ENCODE results near the gene RIN2.

The RIN2 gene

DNA sequence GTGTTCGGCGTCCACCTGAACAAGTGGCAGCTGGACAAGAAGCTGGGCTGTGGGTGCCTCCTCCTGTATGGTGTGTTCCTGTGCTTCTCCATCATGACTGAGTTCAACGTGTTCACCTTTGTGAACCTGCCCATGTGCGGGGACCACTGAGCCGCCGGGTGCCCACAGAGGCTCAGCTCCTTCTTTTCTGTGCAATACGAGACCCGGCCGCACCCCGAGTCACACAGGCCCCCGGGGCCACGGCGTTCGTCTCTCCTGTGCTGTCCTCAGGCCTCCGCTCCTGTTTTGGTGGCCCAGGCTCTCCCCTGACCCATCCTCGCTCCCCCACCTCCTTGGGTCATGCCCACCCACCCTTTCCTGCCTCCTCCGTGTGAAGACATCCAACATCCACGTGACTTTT is 37.1 kb upstream of the RIN2 start:
- DNase-seq (ENCODE audit: low read depth, low spot score), result no peak
- H3K27me3 ChIP-seq (ENCODE audit: control insufficient read depth, insufficient read depth, low read length), result no peaks in the 10 kb centered on the region
- H3K27ac ChIP-seq (ENCODE audit: low read length), result no peak overlapping the region
- H3K4me1 ChIP-seq (ENCODE audit: control insufficient read depth, insufficient read depth, low read length), result no peaks in the 10 kb centered on the region
- H3K36me3 ChIP-seq (ENCODE audit: control insufficient read depth, insufficient read depth, low read length), result no peaks in the 10 kb centered on the region
- H3K4me3 ChIP-seq (ENCODE audit: low read length), result no peak overlapping the region
- no CpG with 5 or more reads among the region's 18 CpGs for WGBS (ENCODE audit: insufficient coverage, insufficient read length)
- peaks cover 2% of the 10 kb centered on the region; the same call in 1 of the 2 replicates for H3K9me3 ChIP-seq (ENCODE audit: control insufficient read depth, insufficient read depth, low read length)

DNA sequence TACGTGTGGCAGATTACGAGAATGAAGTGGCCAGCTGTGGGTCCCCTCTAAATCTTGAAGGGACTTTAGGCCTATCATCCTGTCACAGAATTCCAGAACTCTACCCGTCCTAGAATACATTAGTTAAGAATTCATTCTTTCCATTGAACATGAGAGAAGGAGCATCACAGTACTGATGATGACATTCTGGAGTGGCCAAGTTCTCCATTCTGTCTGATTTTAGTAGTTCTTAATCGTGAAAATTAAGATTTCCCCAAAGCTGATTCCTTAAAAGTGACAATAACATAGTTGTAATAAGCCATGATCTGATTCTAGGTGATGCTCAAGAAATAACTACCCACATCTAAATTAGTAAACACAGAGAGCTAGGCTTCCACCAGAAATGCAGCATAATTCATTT is 35.0 kb upstream of the RIN2 start:
- WGBS (ENCODE audit: insufficient coverage, insufficient read length), result no CpG with 5 or more reads among the region's 4 CpGs
- H3K27ac ChIP-seq (ENCODE audit: low read length), result no peak overlapping the region
- H3K27me3 ChIP-seq (ENCODE audit: control insufficient read depth, insufficient read depth, low read length), result no peaks in the 10 kb centered on the region
- no peak overlapping the region for H3K4me3 ChIP-seq (ENCODE audit: low read length)
- no peaks in the 10 kb centered on the region for H3K36me3 ChIP-seq (ENCODE audit: control insufficient read depth, insufficient read depth, low read length)
- DNase-seq (ENCODE audit: low read depth, low spot score), result no peak
- no peaks in the 10 kb centered on the region for H3K9me3 ChIP-seq (ENCODE audit: control insufficient read depth, insufficient read depth, low read length)
- H3K4me1 ChIP-seq (ENCODE audit: control insufficient read depth, insufficient read depth, low read length), result no peaks in the 10 kb centered on the region

DNA sequence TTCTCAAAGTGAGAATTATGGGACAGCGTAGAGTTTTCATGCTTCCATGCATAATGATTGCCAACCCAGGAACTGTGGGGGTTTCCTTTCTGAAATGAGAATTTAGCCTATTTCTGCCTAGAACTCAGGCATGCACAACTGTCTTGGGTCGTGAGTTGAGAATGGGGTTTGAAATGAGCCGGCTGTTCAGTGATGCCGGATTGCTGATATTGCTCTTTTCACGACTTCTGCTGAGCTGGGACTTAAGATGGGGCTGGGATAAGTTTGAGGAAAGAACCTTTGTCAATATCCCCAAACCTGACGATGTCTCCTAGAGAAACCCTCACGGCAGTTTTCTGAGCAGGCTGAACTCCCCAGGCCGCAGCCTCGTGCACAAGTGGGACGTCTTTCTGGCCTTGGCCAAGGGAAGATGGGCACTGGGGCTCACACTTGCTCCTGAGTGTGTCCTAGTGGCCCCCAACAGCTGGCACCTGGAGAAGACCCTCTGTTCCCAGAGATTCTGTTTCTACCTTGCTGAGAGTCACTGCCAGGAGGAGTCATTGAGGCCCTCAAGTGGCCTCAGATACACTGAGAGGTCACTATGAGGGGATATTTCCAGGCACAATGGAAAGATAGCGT is 34.1 kb upstream of the RIN2 start:
- WGBS (ENCODE audit: insufficient coverage, insufficient read length), result no CpG with 5 or more reads among the region's 11 CpGs

DNA sequence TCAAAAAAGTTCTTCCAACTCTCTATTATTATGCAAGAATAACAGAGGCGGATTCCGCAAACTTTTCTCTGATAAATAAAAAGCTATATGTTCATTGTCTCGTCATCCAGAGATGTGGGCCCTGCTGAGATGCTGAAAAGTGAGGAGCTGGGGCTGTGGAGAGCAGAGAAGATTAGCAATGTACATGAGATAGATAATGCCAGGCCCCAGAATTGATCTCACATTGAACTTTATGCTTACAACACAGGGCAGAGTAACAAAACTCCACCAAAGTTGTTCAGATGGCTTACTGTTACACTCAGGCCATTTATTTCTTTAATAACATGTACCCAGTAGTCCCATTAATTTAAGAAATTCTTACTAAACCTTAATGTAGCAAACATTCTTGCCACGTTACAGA is 32.7 kb upstream of the RIN2 start:
- WGBS (ENCODE audit: insufficient coverage, insufficient read length), result no CpG with 5 or more reads among the region's 4 CpGs
- Histone ChIP-seq H3K36me3 (ENCODE audit: control insufficient read depth, insufficient read depth, low read length) (no peaks in the 10 kb centered on the region), H3K4me1 (ENCODE audit: control insufficient read depth, insufficient read depth, low read length) (no peaks in the 10 kb centered on the region), H3K27me3 (ENCODE audit: control insufficient read depth, insufficient read depth, low read length) (no peaks in the 10 kb centered on the region), H3K4me3 (ENCODE audit: low read length) (no peak overlapping the region), H3K9me3 (ENCODE audit: control insufficient read depth, insufficient read depth, low read length) (no peaks in the 10 kb centered on the region), H3K27ac (ENCODE audit: low read length) (no peak overlapping the region)
- no peak for DNase-seq (ENCODE audit: low read depth, low spot score)

More for the DNA sequence above, 34.1 kb upstream of the RIN2 start:
- Histone ChIP-seq H3K4me1 (ENCODE audit: control insufficient read depth, insufficient read depth, low read length) (no peaks in the 10 kb centered on the region), H3K27ac (ENCODE audit: low read length) (no peak overlapping the region), H3K27me3 (ENCODE audit: control insufficient read depth, insufficient read depth, low read length) (no peaks in the 10 kb centered on the region), H3K9me3 (ENCODE audit: control insufficient read depth, insufficient read depth, low read length) (no peaks in the 10 kb centered on the region), H3K36me3 (ENCODE audit: control insufficient read depth, insufficient read depth, low read length) (no peaks in the 10 kb centered on the region), H3K4me3 (ENCODE audit: low read length) (no peak overlapping the region)
- no peak for DNase-seq (ENCODE audit: low read depth, low spot score)

DNA sequence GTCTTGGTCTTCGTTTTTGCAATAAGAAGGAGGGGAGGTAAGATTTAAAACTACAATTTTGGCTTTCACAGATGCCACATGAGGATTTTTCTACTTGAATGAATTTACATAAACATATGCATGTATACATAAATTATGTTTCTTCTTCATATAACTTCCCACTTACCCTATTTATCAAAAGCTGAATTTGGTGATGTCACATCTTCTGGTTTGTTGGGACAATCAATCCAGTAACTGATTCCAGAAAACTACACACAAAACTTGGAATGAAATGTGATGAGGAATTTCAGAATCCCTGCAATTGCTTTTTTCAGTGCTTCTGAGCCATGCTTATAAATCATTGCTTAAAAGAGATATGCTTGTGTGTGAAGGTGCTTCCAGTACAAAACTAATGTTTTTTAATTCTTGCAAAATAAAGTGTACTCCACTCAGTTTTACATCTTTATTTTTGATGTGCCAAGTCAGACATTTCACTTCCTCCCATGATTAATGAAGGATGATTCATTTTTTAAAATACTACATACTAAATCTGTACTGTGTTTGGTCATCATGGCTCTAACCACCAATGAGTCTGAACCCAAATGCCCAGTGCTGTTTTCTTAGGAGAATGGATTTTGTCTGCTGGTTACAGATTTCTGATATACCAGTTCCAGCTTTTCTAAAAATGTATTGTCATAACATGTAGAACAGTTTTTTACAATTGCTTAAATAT is 32.1 kb upstream of the RIN2 start:
- DNase-seq (ENCODE audit: low read depth, low spot score), result no peak
- Histone ChIP-seq H3K9me3 (ENCODE audit: control insufficient read depth, insufficient read depth, low read length) (no peaks in the 10 kb centered on the region), H3K4me3 (ENCODE audit: low read length) (no peak overlapping the region), H3K36me3 (ENCODE audit: control insufficient read depth, insufficient read depth, low read length) (no peaks in the 10 kb centered on the region), H3K4me1 (ENCODE audit: control insufficient read depth, insufficient read depth, low read length) (no peaks in the 10 kb centered on the region), H3K27ac (ENCODE audit: low read length) (no peak overlapping the region), H3K27me3 (ENCODE audit: control insufficient read depth, insufficient read depth, low read length) (no peaks in the 10 kb centered on the region)
- WGBS (ENCODE audit: insufficient coverage, insufficient read length), result no CpG with 5 or more reads among the region's 1 CpG

DNA sequence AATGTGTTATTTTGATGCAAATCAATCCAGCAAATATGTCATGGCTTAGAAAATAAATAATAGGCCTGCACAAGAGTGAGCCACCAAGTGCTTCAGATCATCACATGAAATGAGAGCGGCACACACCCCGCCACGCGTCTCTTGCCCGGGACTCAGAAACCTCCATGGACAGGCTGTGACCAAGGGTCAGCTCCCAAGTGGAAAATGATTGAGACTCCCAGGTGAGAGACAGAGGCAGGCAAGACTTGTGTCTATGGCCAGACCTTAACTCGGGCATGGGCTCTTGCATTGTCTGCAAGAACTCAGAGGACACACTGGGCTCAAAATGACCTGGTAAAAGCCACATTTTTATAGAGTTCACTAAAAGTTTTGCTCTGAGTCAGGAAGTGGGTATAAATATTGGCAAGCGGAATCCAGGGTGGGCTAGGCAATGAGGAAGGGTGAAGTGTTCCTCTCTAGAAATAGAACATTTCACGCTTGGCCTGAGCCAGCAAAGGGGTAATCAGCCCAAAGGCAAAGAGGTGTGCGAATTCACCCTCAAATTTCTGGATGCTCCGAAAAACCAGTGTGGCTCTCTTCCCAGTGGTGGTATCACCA is 30.7 kb upstream of the RIN2 start:
- no peak for DNase-seq (ENCODE audit: low read depth, low spot score)
- H3K9me3 ChIP-seq (ENCODE audit: control insufficient read depth, insufficient read depth, low read length), result no peaks in the 10 kb centered on the region
- no peak overlapping the region for H3K27ac ChIP-seq (ENCODE audit: low read length)
- H3K4me3 ChIP-seq (ENCODE audit: low read length), result no peak overlapping the region
- no CpG with 5 or more reads among the region's 10 CpGs for WGBS (ENCODE audit: insufficient coverage, insufficient read length)
- H3K36me3 ChIP-seq (ENCODE audit: control insufficient read depth, insufficient read depth, low read length), result no peaks in the 10 kb centered on the region
- no peaks in the 10 kb centered on the region for H3K4me1 ChIP-seq (ENCODE audit: control insufficient read depth, insufficient read depth, low read length)
- H3K27me3 ChIP-seq (ENCODE audit: control insufficient read depth, insufficient read depth, low read length), result no peaks in the 10 kb centered on the region

DNA sequence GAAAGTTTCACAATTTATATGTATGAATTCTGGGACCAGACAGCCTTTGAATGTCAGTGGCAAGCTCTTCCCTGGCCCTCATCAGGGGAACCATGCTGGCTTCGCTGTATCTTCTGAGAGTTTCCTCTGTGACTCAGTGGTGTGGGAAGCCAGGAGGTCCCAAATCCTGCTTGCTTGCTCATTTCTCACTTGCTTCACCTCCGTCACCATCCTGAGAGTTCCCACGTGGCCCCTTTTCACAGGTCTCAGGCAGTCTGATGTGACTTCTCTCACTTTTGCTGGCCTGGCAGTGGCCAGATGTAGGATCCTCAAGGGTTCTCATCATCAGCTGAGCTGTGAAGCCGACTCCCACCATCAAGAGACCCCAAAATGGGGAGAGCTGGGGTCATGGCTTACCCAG is 28.4 kb upstream of the RIN2 start:
- DNase-seq (ENCODE audit: low read depth, low spot score), result no peak
- Histone ChIP-seq H3K27ac (ENCODE audit: low read length) (no peak overlapping the region), H3K27me3 (ENCODE audit: control insufficient read depth, insufficient read depth, low read length) (no peaks in the 10 kb centered on the region), H3K4me1 (ENCODE audit: control insufficient read depth, insufficient read depth, low read length) (no peaks in the 10 kb centered on the region), H3K4me3 (ENCODE audit: low read length) (no peak overlapping the region), H3K9me3 (ENCODE audit: control insufficient read depth, insufficient read depth, low read length) (no peaks in the 10 kb centered on the region), H3K36me3 (ENCODE audit: control insufficient read depth, insufficient read depth, low read length) (no peaks in the 10 kb centered on the region)
- no CpG with 5 or more reads among the region's 4 CpGs for WGBS (ENCODE audit: insufficient coverage, insufficient read length)

DNA sequence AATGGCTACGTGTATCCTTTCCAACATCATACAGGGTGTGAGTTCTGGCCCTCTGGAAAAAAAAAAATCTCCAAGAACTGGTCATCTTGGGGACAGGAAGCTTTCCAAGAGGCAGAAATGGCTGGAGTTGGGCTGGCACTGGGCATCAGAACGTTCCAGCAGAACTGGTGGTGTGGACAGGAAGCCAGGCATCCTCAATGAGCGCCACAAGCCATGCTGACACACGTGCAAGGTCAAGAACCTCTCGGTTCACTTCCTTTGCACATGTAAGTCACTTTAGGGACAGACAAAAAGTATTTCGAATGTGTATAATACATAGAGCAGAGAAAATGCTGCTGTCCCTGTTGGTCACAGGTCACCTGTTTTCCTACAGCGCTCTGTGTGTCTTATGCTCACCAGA is 27.4 kb upstream of the RIN2 start:
- H3K27ac ChIP-seq (ENCODE audit: low read length), result no peak overlapping the region
- WGBS (ENCODE audit: insufficient coverage, insufficient read length), result no CpG with 5 or more reads among the region's 7 CpGs
- H3K27me3 ChIP-seq (ENCODE audit: control insufficient read depth, insufficient read depth, low read length), result no peaks in the 10 kb centered on the region
- H3K9me3 ChIP-seq (ENCODE audit: control insufficient read depth, insufficient read depth, low read length), result no peaks in the 10 kb centered on the region
- DNase-seq (ENCODE audit: low read depth, low spot score), result no peak
- no peaks in the 10 kb centered on the region for H3K4me1 ChIP-seq (ENCODE audit: control insufficient read depth, insufficient read depth, low read length)
- no peaks in the 10 kb centered on the region for H3K36me3 ChIP-seq (ENCODE audit: control insufficient read depth, insufficient read depth, low read length)
- no peak overlapping the region for H3K4me3 ChIP-seq (ENCODE audit: low read length)

DNA sequence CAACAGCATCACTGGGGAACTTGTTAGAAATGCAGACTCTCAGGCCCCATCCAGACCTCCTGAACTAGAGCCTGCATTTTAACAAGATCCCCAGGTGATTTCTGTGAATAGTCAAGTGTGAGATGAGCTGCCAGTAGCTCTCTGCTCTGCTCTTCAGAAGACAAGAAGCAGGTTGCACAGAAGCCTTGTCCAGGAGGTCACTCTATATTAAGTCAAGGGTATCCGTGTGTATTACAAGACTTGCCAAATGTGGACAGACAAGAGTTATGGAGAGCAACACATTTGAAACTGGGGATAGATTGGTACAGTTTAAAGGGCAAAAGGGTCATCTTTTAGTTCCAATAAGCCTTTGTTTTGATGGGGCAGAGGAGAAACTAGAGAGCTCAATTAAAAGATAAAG is 23.2 kb upstream of the RIN2 start:
- Histone ChIP-seq H3K9me3 (ENCODE audit: control insufficient read depth, insufficient read depth, low read length) (no peaks in the 10 kb centered on the region), H3K27ac (ENCODE audit: low read length) (no peak overlapping the region), H3K36me3 (ENCODE audit: control insufficient read depth, insufficient read depth, low read length) (no peaks in the 10 kb centered on the region), H3K4me1 (ENCODE audit: control insufficient read depth, insufficient read depth, low read length) (no peaks in the 10 kb centered on the region), H3K4me3 (ENCODE audit: low read length) (no peak overlapping the region), H3K27me3 (ENCODE audit: control insufficient read depth, insufficient read depth, low read length) (no peaks in the 10 kb centered on the region)
- no CpG with 5 or more reads among the region's 1 CpG for WGBS (ENCODE audit: insufficient coverage, insufficient read length)
- no peak for DNase-seq (ENCODE audit: low read depth, low spot score)

DNA sequence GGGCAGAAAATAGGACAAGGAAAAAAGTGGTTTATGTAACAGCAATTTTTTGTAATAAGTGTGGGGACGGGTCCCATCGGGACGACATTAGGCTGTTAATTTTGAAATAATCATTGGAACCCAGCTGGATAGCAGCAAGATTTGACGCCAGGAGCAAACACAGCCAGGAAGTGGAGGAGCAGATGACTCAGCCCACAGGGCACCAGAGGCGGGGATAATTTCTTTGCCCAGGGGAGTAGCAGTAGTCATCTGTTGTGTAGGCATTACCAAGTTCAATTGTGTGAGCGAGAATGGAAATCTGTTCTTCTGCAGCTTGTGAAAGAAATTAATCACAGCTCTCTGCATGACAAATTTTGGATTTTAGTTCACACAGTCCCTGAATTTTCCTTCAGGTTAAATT is 22.6 kb upstream of the RIN2 start:
- WGBS (ENCODE audit: insufficient coverage, insufficient read length), result no CpG with 5 or more reads among the region's 6 CpGs
- H3K4me1 ChIP-seq (ENCODE audit: control insufficient read depth, insufficient read depth, low read length), result no peaks in the 10 kb centered on the region
- no peaks in the 10 kb centered on the region for H3K9me3 ChIP-seq (ENCODE audit: control insufficient read depth, insufficient read depth, low read length)
- no peak overlapping the region for H3K4me3 ChIP-seq (ENCODE audit: low read length)
- no peak overlapping the region for H3K27ac ChIP-seq (ENCODE audit: low read length)
- no peak for DNase-seq (ENCODE audit: low read depth, low spot score)
- no peaks in the 10 kb centered on the region for H3K36me3 ChIP-seq (ENCODE audit: control insufficient read depth, insufficient read depth, low read length)
- H3K27me3 ChIP-seq (ENCODE audit: control insufficient read depth, insufficient read depth, low read length), result no peaks in the 10 kb centered on the region

DNA sequence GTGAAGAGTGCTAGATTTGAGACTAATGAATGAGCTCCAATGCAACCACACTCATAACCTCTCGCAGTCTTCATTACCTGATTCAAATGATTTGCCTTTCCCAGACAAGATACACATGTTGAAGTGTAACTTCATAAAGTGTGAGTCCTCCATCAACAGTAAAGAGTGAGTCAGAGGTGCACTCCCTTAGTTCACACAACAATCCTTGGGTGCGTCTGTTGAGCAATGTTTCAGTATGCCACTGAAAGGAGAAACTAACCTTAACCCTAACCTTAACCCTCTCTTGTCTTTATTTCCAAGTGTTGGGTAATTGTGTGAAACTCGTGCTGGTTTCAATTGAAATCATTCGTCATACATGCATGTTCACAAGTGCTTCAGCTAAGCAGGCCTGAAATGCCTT is 21.0 kb upstream of the RIN2 start:
- WGBS (ENCODE audit: insufficient coverage, insufficient read length), result no CpG with 5 or more reads among the region's 4 CpGs
- no peaks in the 10 kb centered on the region for H3K36me3 ChIP-seq (ENCODE audit: control insufficient read depth, insufficient read depth, low read length)
- H3K4me1 ChIP-seq (ENCODE audit: control insufficient read depth, insufficient read depth, low read length), result no peaks in the 10 kb centered on the region
- H3K27ac ChIP-seq (ENCODE audit: low read length), result no peak overlapping the region
- no peaks in the 10 kb centered on the region for H3K27me3 ChIP-seq (ENCODE audit: control insufficient read depth, insufficient read depth, low read length)
- H3K9me3 ChIP-seq (ENCODE audit: control insufficient read depth, insufficient read depth, low read length), result no peaks in the 10 kb centered on the region
- no peak for DNase-seq (ENCODE audit: low read depth, low spot score)
- H3K4me3 ChIP-seq (ENCODE audit: low read length), result no peak overlapping the region
